Fibroblast of lung (primary cell): ENCODE measurements around the gene GZMM. TPM values are rescaled to one million over a fixed set of nuclear protein-coding genes. Genes with fewer than 3 reads are reported as not detected.

ENCODE experiments used
- DNase-seq, 2 donors: peaks; one replicate each; pipeline versions ENCODE4 v3.0.0 to v3.0.0-alpha.2; 2010; ENCODE audit warnings: low read depth in 2 of 2
- H2AFZ ChIP-seq: 2 replicates; pipeline ENCODE4 v1.5.1; 2012; ENCODE audit warnings: low read length, control low read depth, inconsistent platforms
- H3K27ac ChIP-seq: 2 replicates; pipeline ENCODE4 v1.5.1; 2011; ENCODE audit warnings: low read length, control low read depth; ENCODE audit not compliant: insufficient read depth
- H3K27me3 ChIP-seq: 2 replicates; pipeline ENCODE4 v1.5.1; 2011; ENCODE audit warnings: mild to moderate bottlenecking, low read length; ENCODE audit not compliant: control insufficient read depth, insufficient read depth
- H3K36me3 ChIP-seq: 2 replicates; pipeline ENCODE4 v1.5.1; 2011; ENCODE audit warnings: low read length; ENCODE audit not compliant: control insufficient read depth, insufficient read depth
- H3K4me1 ChIP-seq: 2 replicates; pipeline ENCODE4 v1.5.1; 2011; ENCODE audit warnings: low read length; ENCODE audit not compliant: control insufficient read depth, insufficient read depth; ENCODE audit errors: extremely low read depth
- H3K4me2 ChIP-seq: 2 replicates; pipeline ENCODE4 v1.5.1; 2011; ENCODE audit warnings: low read length, control low read depth; ENCODE audit not compliant: insufficient read depth; ENCODE audit errors: extremely low read depth
- H3K4me3 ChIP-seq, 4 experiments: fragments of 200-600 bp in 1 of 4; sonication (generic) in 1 of 4; replicated peaks in 1 of 4; 2 replicates each; pipeline ENCODE4 v1.5.1; 2011 to 2016; ENCODE audit warnings: low read length in 4 of 4, low read depth in 3 of 4, mild to moderate bottlenecking in 3 of 4, control low read depth in 2 of 4, inconsistent platforms in 1 of 4, mixed read lengths in 1 of 4; ENCODE audit not compliant: insufficient read depth in 1 of 4; ENCODE audit errors: control extremely low read depth in 1 of 4
- H3K79me2 ChIP-seq: 2 replicates; pipeline ENCODE4 v1.5.1; 2012; ENCODE audit warnings: mild to moderate bottlenecking, low read length, inconsistent platforms; ENCODE audit not compliant: control insufficient read depth, insufficient read depth
- H3K9ac ChIP-seq: 2 replicates; pipeline ENCODE4 v1.5.1; 2011; ENCODE audit warnings: mild to moderate bottlenecking, low read length, control low read depth; ENCODE audit not compliant: insufficient read depth
- H3K9me3 ChIP-seq: 2 replicates; pipeline ENCODE4 v1.5.1; 2012; ENCODE audit warnings: low read depth, low read length; ENCODE audit not compliant: control insufficient read depth, insufficient read depth
- H4K20me1 ChIP-seq: 2 replicates; pipeline ENCODE4 v1.5.1; 2011; ENCODE audit warnings: low read length; ENCODE audit not compliant: control insufficient read depth, insufficient read depth; ENCODE audit errors: extremely low read depth
- CTCF ChIP-seq, 2 donors: IDR thresholded peaks in 1 of 2; conservative IDR thresholded peaks in 1 of 2; 1 replicate in 1 of 2; 2 replicates in 1 of 2; pipeline ENCODE4 v1.5.1; 2011 to 2012; ENCODE audit warnings: low read length in 2 of 2, control low read depth in 1 of 2, inconsistent platforms in 1 of 2, low read depth in 1 of 2, mild to moderate bottlenecking in 1 of 2
- EZH2 ChIP-seq: IDR thresholded peaks from 2 replicates; pipeline ENCODE4 v1.5.1; 2012; ENCODE audit warnings: low read length, control low read depth, mild to moderate bottlenecking; ENCODE audit errors: missing control alignments
- polyA plus RNA-seq, 2 donors: library from polyadenylated mRNA; depleted of rRNA in 1 of 2; stranded (reverse) in 1 of 2; unstranded in 1 of 2; fragments of >200 nt; gene quantifications; 2 replicates each; pipeline ENCODE4 v1.2.1, GENCODE V29; 2011 to 2012; ENCODE audit warnings: missing spikeins in 1 of 2
- total RNA-seq: library from RNA; depleted of rRNA; stranded (reverse); fragments of >200 nt; gene quantifications from 2 replicates; pipeline ENCODE4 v1.2.1, GENCODE V29; 2014

GZMM gene
- total and polyA plus RNA-seq, 2 donors (not counting 1 experiment from before 2014, with no cell fraction given) = 0.17 to 0.35 TPM

GRCh38 chr19:533364-534058 is 10.3 kb upstream of the GZMM start:
- TF ChIP-seq EZH2 (no peak), CTCF (conservative IDR thresholded peaks at IDR 0.05 in 1 of 2, IDR thresholded peaks at IDR 0.05 in 1 of 2; ENCODE audit: low read depth in 1 of 2, low read length in 2 of 2) (no peak)
- Histone ChIP-seq H3K9me3 (no peaks in the 10 kb centered on the region), H3K79me2 (peaks cover 43% of the 10 kb centered on the region), H3K27ac (peak overlapping the region; percentile 80), H3K4me1 (peaks cover 2% of the 10 kb centered on the region), H3K9ac (peak overlapping the region; percentile 82), H4K20me1 (no peaks in the 10 kb centered on the region), H3K4me3 (peak overlapping the region; percentile 55 to 97 (median 84)), H3K36me3 (peaks cover 16% of the 10 kb centered on the region), H2AFZ (no peak overlapping the region), H3K27me3 (no peaks in the 10 kb centered on the region), H3K4me2 (peak overlapping the region; percentile 92)
- no peak for DNase-seq

- Histone ChIP-seq H3K79me2 (peaks cover 43% of the 10 kb centered on the region), H3K27me3 (no peaks in the 10 kb centered on the region), H3K9me3 (no peaks in the 10 kb centered on the region), H2AFZ (no peak overlapping the region), H3K27ac (no peak overlapping the region), H3K4me3 (peak overlapping the region in 2 of 4 experiments; percentile 55 to 91), H3K4me1 (peaks cover 2% of the 10 kb centered on the region), H3K4me2 (no peak overlapping the region), H3K9ac (peak overlapping the region; percentile 13), H4K20me1 (no peaks in the 10 kb centered on the region), H3K36me3 (peaks cover 17% of the 10 kb centered on the region)
- no peak for DNase-seq
- TF ChIP-seq CTCF (conservative IDR thresholded peaks at IDR 0.05 in 1 of 2, IDR thresholded peaks at IDR 0.05 in 1 of 2; ENCODE audit: low read depth in 1 of 2, low read length in 2 of 2) (no peak), EZH2 (no peak)
Measured at GRCh38 chr19:534088-534487, 9.8 kb upstream of the GZMM start.

- H3K79me2 ChIP-seq = peaks cover 43% of the 10 kb centered on the region
Measured at GRCh38 chr19:535017-535835, 8.6 kb upstream of the GZMM start.

More at GRCh38 chr19:535017-535835, 8.6 kb upstream of the GZMM start:
- Histone ChIP-seq H3K27me3 (no peaks in the 10 kb centered on the region), H3K9ac (no peak overlapping the region), H4K20me1 (no peaks in the 10 kb centered on the region), H3K9me3 (no peaks in the 10 kb centered on the region), H3K36me3 (peaks cover 17% of the 10 kb centered on the region), H3K27ac (peak overlapping the region; percentile 5), H3K4me1 (peaks cover 2% of the 10 kb centered on the region), H2AFZ (no peak overlapping the region), H3K4me2 (no peak overlapping the region), H3K4me3 (no peak overlapping the region)
- no peak for DNase-seq
- TF ChIP-seq EZH2 (no peak), CTCF (conservative IDR thresholded peaks at IDR 0.05 in 1 of 2, IDR thresholded peaks at IDR 0.05 in 1 of 2; ENCODE audit: low read depth in 1 of 2, low read length in 2 of 2) (no peak)
